ENCODE data around the gene PXK.

Gene PXK

DNA sequence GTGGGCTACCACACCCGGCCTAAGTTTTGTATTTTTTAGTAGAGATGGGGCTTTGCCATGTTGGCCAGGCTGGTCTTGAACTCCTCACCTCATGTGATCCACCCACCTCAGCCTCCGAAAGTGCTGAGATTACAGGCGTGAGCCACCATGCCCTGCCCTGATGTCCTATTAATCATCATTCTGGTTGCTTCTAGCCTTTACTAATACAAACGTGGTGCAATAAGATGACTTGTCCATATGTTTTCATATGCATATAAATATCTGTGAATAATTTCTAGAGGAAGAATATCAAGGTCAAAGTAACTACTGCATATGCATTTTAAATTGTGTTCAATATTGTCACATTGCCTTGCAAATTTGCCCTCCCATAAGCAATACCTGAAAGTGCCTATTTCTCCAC lies 126.5 kb downstream of the PXK start:
- Histone ChIP-seq H3K9me3 (ENCODE audit: control insufficient read depth, low read length) (peaks cover 18% of the 10 kb centered on the region), H3K9ac (ENCODE audit: low read length) (no peak overlapping the region), H3K4me3 (ENCODE audit: low read length) (no peak overlapping the region), H3K4me1 (ENCODE audit: control insufficient read depth, insufficient read depth, low read length) (peaks cover 15% of the 10 kb centered on the region), H3K27me3 (replicated peaks; ENCODE audit: control insufficient read depth, insufficient read depth, low read length) (no peaks in the 10 kb centered on the region), H3K36me3 (ENCODE audit: control insufficient read depth, insufficient read depth, low read length, severe bottlenecking) (no peaks in the 10 kb centered on the region)
- DNase-seq (ENCODE audit: low read depth), result no peak

DNA sequence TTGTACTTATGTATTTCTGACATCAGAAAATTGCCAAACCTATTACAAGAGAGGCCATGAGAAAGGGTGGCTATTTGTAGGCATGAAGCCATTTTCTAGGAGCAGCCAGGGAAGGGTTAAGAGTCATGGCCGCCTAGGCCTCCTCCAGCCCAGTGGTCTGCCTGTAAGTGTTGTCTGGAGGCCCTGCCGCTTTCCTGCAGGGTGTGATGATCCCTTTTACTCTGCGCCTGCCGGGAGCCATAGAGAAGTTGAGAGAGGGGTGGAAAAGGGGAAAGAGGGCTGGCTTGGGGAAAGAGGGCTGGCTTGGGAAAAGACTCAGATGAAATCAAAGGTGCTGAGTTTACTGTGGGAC lies 130.1 kb downstream of the PXK start:
- no peaks in the 10 kb centered on the region for H3K27me3 ChIP-seq (replicated peaks; ENCODE audit: control insufficient read depth, insufficient read depth, low read length)
- H3K4me3 ChIP-seq (ENCODE audit: low read length), result peak overlapping the region; percentile 64
- no peaks in the 10 kb centered on the region for H3K9me3 ChIP-seq (ENCODE audit: control insufficient read depth, low read length)
- no peaks in the 10 kb centered on the region for H3K36me3 ChIP-seq (ENCODE audit: control insufficient read depth, insufficient read depth, low read length, severe bottlenecking)
- DNase-seq (ENCODE audit: low read depth), result no peak
- H3K9ac ChIP-seq (ENCODE audit: low read length), result peak overlapping the region; percentile 28
- peaks cover 16% of the 10 kb centered on the region for H3K4me1 ChIP-seq (ENCODE audit: control insufficient read depth, insufficient read depth, low read length)

DNA sequence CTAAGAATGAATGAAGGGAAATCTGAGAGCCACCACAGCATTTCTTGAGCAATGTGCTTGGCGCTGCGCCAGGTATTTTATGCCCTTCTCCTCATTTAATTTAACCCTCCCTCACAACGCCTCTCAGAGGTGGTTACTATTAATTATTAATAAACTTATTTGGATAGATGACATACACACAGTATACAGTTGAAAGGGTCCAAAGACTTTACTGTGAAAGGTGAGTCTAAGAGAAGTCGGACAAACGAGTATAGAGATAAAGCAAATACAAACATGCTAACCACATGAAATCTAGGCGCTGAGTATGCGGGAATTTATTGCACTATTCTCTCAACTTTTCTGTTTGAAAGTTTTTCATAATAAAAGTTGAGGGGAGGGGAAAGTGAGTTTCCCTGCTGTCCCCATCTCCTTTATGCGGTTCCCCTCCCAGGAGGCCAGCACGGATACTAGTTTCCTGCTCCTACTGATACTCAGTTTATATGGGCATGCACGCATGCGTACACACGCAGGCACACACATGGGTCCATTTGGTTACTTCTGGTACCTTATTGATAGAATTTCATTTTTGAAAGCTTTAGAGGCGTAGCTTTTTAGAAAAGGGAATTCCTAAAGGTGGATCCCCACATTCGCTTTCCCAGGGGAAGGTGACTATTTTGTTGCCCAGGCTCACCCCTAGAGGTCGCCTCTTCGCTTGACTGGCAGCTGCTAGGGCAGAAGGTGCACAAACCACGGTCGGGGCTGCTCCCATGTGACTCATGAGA lies 130.7 kb downstream of the PXK start:
- Histone ChIP-seq H3K27me3 (replicated peaks; ENCODE audit: control insufficient read depth, insufficient read depth, low read length) (no peaks in the 10 kb centered on the region), H3K4me3 (ENCODE audit: low read length) (peak overlapping the region; percentile 64), H3K9ac (ENCODE audit: low read length) (peak overlapping the region; percentile 28), H3K36me3 (ENCODE audit: control insufficient read depth, insufficient read depth, low read length, severe bottlenecking) (no peaks in the 10 kb centered on the region), H3K4me1 (ENCODE audit: control insufficient read depth, insufficient read depth, low read length) (peaks cover 16% of the 10 kb centered on the region), H3K9me3 (ENCODE audit: control insufficient read depth, low read length) (no peaks in the 10 kb centered on the region)
- peak; percentile 76 for DNase-seq (ENCODE audit: low read depth)

DNA sequence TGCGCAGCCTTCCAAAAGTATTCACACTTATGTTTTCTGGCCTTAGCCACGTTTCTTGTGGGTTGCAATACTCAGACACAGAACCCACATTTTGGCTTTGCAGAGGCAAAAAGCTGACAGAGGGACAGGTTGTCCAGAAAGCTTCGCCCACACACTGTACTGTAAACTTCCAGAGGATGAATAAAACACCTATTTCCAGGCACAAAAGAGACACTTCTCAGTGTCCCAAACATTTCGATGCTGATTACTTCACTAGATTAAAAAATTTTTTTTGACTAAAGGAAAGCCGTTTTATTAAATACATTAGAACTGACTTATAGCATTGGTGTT lies 131.2 kb downstream of the PXK start:
- H3K9ac ChIP-seq (ENCODE audit: low read length), result no peak overlapping the region
- no peak for DNase-seq (ENCODE audit: low read depth)
- peak overlapping the region; percentile 64 for H3K4me3 ChIP-seq (ENCODE audit: low read length)
- H3K4me1 ChIP-seq (ENCODE audit: control insufficient read depth, insufficient read depth, low read length), result peaks cover 16% of the 10 kb centered on the region
- H3K27me3 ChIP-seq (replicated peaks; ENCODE audit: control insufficient read depth, insufficient read depth, low read length), result no peaks in the 10 kb centered on the region
- no peaks in the 10 kb centered on the region for H3K9me3 ChIP-seq (ENCODE audit: control insufficient read depth, low read length)
- no peaks in the 10 kb centered on the region for H3K36me3 ChIP-seq (ENCODE audit: control insufficient read depth, insufficient read depth, low read length, severe bottlenecking)

DNA sequence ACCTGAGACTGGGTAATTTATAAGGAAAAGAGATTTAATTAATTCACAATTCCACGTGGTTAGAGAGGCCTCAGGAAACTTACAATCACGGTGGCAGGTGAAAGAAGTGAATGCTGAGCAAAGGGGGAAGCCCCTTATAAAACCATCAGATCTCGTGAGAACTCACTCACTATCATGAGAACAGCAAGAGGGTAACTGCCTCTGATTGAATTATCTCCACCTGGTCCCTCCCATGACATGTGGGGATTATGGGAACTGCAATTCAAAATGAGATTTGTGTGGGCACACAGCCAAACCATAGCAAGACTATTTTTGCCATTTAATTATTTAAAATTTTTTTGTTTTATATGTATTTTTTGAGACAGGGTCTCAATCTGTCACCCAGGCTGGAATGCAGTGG lies 132.2 kb downstream of the PXK start:
- peaks cover 16% of the 10 kb centered on the region for H3K4me1 ChIP-seq (ENCODE audit: control insufficient read depth, insufficient read depth, low read length)
- no peaks in the 10 kb centered on the region for H3K9me3 ChIP-seq (ENCODE audit: control insufficient read depth, low read length)
- no peak for DNase-seq (ENCODE audit: low read depth)
- no peak overlapping the region for H3K4me3 ChIP-seq (ENCODE audit: low read length)
- H3K36me3 ChIP-seq (ENCODE audit: control insufficient read depth, insufficient read depth, low read length, severe bottlenecking), result no peaks in the 10 kb centered on the region
- no peaks in the 10 kb centered on the region for H3K27me3 ChIP-seq (replicated peaks; ENCODE audit: control insufficient read depth, insufficient read depth, low read length)
- no peak overlapping the region for H3K9ac ChIP-seq (ENCODE audit: low read length)

DNA sequence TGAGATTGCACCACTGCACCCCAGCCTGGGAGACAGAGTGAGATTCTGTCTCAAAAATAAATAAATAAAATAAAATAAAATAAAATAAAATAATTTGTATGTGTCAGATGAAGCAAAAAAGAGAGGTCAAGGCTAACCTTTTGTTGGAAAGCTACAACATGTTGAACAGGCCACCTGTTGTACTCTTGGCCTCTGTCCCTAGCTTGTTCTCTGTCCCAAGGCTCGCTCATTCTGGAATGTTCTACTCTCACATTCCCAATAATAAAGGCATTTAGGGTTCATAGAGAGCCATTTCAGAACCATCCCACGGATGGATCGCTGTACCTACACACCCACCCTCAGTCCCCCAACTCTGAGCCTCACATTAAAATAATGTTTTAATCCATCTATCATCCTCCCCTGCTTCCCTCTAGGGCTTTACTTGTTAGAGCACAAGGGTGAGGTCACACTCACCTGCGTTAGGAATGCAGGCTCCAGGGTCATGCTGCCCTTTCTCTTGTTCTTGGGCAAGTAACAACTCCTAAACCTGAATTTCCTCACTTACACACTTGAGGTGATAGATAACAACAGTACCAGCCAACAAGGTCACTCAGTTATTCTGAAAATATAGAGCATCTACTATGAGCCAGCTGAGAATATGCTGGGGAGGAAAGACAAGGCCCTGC lies 134.3 kb downstream of the PXK start:
- DNase-seq (ENCODE audit: low read depth), result no peak
- Histone ChIP-seq H3K9me3 (ENCODE audit: control insufficient read depth, low read length) (no peaks in the 10 kb centered on the region), H3K36me3 (ENCODE audit: control insufficient read depth, insufficient read depth, low read length, severe bottlenecking) (no peaks in the 10 kb centered on the region), H3K27me3 (replicated peaks; ENCODE audit: control insufficient read depth, insufficient read depth, low read length) (no peaks in the 10 kb centered on the region), H3K4me1 (ENCODE audit: control insufficient read depth, insufficient read depth, low read length) (peaks cover 28% of the 10 kb centered on the region), H3K9ac (ENCODE audit: low read length) (no peak overlapping the region), H3K4me3 (ENCODE audit: low read length) (no peak overlapping the region)

DNA sequence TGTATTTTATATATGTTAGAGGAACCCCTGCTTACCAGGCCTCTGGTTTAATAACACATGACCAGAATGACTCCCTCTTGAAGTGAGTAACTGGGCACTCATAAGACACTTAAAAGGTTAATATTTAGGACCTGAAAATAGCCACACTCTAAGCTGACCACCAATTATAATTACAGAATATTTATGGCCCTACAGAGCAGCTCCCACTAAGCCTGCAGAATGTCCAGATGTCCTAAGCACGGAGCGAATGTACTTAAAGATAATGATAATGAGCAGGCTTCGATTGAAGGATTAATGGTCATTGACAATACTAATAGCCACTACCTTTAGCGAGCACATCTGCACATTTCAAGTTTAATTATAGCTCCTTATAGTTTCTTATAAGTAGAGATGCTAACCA lies 136.4 kb downstream of the PXK start:
- no peak for DNase-seq (ENCODE audit: low read depth)
- Histone ChIP-seq H3K36me3 (ENCODE audit: control insufficient read depth, insufficient read depth, low read length, severe bottlenecking) (no peaks in the 10 kb centered on the region), H3K27me3 (replicated peaks; ENCODE audit: control insufficient read depth, insufficient read depth, low read length) (no peaks in the 10 kb centered on the region), H3K4me3 (ENCODE audit: low read length) (no peak overlapping the region), H3K9me3 (ENCODE audit: control insufficient read depth, low read length) (no peaks in the 10 kb centered on the region), H3K9ac (ENCODE audit: low read length) (no peak overlapping the region), H3K4me1 (ENCODE audit: control insufficient read depth, insufficient read depth, low read length) (peaks cover 14% of the 10 kb centered on the region)

DNA sequence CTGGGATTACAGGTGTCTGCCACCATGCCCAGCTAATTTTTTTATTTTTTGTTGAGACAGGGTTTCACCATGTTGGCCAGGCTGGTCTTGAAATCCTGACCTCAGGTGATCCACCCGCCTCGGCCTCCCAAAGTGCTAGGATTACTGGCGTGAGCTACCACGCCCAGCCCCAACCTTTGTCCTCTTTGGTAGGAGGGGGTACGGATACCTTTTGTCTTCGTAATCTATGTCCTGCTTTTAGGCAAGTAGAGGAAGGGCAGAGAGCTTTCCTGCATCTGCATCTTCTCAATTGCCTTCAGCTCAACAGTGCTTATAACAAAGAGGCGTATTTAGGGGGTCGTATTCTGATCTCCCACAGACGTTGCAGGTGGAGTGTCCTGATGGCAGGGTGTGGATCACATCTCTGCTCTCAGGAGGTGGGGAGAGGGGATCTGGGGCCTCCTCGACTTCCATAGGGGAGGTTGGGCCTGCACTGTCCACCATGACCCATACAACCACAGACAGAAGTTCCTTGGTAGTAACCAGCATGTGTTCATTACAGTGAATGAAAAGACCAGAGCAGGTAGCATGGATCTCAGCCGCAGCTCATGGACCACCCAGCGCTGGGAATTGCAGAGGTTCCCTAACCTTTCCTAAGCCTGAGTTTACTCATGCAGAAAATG lies 137.8 kb downstream of the PXK start:
- H3K9me3 ChIP-seq (ENCODE audit: control insufficient read depth, low read length), result no peaks in the 10 kb centered on the region
- no peaks in the 10 kb centered on the region for H3K36me3 ChIP-seq (ENCODE audit: control insufficient read depth, insufficient read depth, low read length, severe bottlenecking)
- no peak overlapping the region for H3K9ac ChIP-seq (ENCODE audit: low read length)
- H3K4me3 ChIP-seq (ENCODE audit: low read length), result no peak overlapping the region
- H3K4me1 ChIP-seq (ENCODE audit: control insufficient read depth, insufficient read depth, low read length), result peaks cover 20% of the 10 kb centered on the region
- no peak for DNase-seq (ENCODE audit: low read depth)
- no peaks in the 10 kb centered on the region for H3K27me3 ChIP-seq (replicated peaks; ENCODE audit: control insufficient read depth, insufficient read depth, low read length)

DNA sequence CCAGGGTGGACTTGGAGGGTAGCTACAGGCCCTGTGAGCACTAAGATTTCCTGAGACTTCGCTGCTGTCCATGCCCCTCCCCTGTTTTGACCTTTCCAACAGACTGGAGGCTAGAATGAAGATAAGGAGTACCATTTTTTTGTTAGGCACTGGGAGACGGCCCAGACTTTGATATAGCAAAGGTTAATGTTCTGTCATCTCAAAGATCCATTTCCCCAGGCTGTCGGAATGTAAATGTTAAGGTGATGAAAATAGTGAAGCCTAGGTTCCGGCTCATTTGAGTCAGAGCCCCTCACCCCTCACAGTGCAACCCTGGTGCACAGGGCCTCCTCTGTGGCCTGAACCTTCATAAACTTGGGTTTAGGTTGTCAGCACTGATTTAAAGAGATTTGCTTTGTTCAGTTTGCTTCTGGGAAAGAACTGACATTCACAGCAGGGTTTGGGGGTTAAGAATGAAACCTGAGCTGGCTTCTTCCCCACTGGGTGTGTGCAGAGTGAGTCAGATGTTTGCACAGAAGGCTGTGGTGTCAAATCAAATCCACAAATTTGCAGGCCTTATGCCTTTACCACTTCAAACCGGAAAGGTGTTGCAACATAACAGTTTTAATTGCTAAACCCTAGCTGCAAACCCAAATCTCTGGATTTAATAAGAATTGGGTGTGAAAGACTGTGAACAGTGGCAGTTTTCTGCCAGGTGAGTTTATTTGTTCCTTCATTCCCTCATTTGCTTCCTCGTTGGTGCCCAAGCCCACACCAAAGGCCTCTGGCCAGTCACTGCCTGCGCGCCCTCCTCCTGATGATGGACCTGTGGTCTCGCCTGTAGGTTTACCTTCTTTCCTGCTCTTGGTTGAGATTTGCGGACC lies 138.6 kb downstream of the PXK start:
- no peak overlapping the region for H3K9ac ChIP-seq (ENCODE audit: low read length)
- DNase-seq (ENCODE audit: low read depth), result peak; percentile 82
- H3K4me3 ChIP-seq (ENCODE audit: low read length), result no peak overlapping the region
- H3K27me3 ChIP-seq (replicated peaks; ENCODE audit: control insufficient read depth, insufficient read depth, low read length), result no peaks in the 10 kb centered on the region
- no peaks in the 10 kb centered on the region for H3K9me3 ChIP-seq (ENCODE audit: control insufficient read depth, low read length)
- H3K4me1 ChIP-seq (ENCODE audit: control insufficient read depth, insufficient read depth, low read length), result peaks cover 20% of the 10 kb centered on the region
- H3K36me3 ChIP-seq (ENCODE audit: control insufficient read depth, insufficient read depth, low read length, severe bottlenecking), result no peaks in the 10 kb centered on the region

DNA sequence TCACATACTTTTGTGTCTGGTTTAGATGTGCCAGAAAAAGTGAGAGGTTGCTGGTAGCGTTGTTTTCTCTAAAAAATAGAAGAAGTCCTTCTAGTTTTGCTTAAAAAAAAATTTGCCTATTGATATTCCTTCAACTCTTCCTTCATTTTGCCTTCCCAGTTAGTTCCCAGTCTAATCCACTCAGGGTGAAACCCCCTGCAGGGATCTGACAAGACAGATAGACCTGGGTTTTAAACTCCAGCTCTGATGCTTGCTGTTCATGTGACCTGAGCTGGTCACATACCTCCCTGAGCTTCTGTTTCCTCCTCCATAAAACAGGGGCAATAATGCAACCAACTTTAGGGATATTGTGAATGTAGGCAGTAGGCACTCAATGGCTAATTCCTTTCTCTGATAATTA lies 140.6 kb downstream of the PXK start:
- H3K4me3 ChIP-seq (ENCODE audit: low read length), result no peak overlapping the region
- H3K36me3 ChIP-seq (ENCODE audit: control insufficient read depth, insufficient read depth, low read length, severe bottlenecking), result no peaks in the 10 kb centered on the region
- no peaks in the 10 kb centered on the region for H3K9me3 ChIP-seq (ENCODE audit: control insufficient read depth, low read length)
- DNase-seq (ENCODE audit: low read depth), result no peak
- H3K27me3 ChIP-seq (replicated peaks; ENCODE audit: control insufficient read depth, insufficient read depth, low read length), result no peaks in the 10 kb centered on the region
- H3K4me1 ChIP-seq (ENCODE audit: control insufficient read depth, insufficient read depth, low read length), result peaks cover 20% of the 10 kb centered on the region
- no peak overlapping the region for H3K9ac ChIP-seq (ENCODE audit: low read length)

DNA sequence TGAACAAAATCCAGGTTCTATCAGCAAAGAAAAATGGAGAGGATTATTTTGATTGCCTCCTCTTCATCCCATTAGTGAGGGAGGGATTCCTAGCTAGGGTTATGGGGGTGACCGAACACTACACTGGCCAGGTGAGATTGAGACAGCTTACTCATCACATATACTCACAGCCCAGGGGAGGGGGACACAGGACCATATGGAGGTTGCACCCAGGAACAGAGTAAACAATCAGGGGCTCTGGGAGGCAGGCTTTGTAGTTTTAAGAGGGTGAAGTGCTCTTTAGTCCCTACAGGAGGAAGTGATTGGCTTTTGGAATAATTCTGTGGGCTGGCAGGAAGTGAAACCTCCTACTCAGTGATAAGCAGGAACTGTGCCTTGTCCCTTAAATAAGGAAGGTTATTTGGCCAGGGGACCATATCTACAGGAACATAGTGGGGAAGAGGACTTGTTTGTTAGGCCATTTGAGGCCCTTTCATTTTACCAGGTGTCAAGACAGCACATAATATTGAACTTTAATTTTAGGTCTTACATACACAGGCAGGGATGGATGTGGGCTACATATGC lies 141.7 kb downstream of the PXK start:
- Histone ChIP-seq H3K27me3 (replicated peaks; ENCODE audit: control insufficient read depth, insufficient read depth, low read length) (no peaks in the 10 kb centered on the region), H3K4me1 (ENCODE audit: control insufficient read depth, insufficient read depth, low read length) (peaks cover 20% of the 10 kb centered on the region), H3K9ac (ENCODE audit: low read length) (no peak overlapping the region), H3K36me3 (ENCODE audit: control insufficient read depth, insufficient read depth, low read length, severe bottlenecking) (no peaks in the 10 kb centered on the region), H3K4me3 (ENCODE audit: low read length) (no peak overlapping the region), H3K9me3 (ENCODE audit: control insufficient read depth, low read length) (peaks cover 5% of the 10 kb centered on the region)
- no peak for DNase-seq (ENCODE audit: low read depth)

Data from adipocyte (in vitro differentiated cells).